Measurements from ENCODE around the gene SEZ6. TPM values are rescaled to one million over a fixed set of nuclear protein-coding genes. Genes with fewer than 3 reads are reported as not detected.

The SEZ6 gene
- total RNA-seq, 4 donors from 2014 or later, result not detected

GRCh38 chr17:28996554-28997096 is 9.2 kb downstream of the SEZ6 start:
- Histone ChIP-seq H3K27me3 (no peaks in the 10 kb centered on the region), H3K4me1 (no peaks in the 10 kb centered on the region), H3K4me3 (replicated peaks in 1 of 3) (no peak overlapping the region), H3K36me3 (no peaks in the 10 kb centered on the region), H3K27ac (no peak overlapping the region), H3K9me3 (no peaks in the 10 kb centered on the region)
- TF ChIP-seq POLR2A (IDR thresholded peaks at IDR 0.05) (no peak), CTCF (IDR thresholded peaks at IDR 0.05) (no peak)
- 52% methylated on average over 5 of the region's 5 CpGs for WGBS, 2 donors
- intact Hi-C loops (cut with DNase I), result no loop called here
- no peak for DNase-seq

GRCh38 chr17:28993645-28994426 is 12.0 kb downstream of the SEZ6 start:
- 88 to 89% methylated on average over 13 of the region's 13 CpGs for WGBS, 2 donors
- Histone ChIP-seq H3K36me3 (no peaks in the 10 kb centered on the region), H3K9me3 (no peaks in the 10 kb centered on the region), H3K27ac (no peak overlapping the region), H3K4me3 (replicated peaks in 1 of 3) (no peak overlapping the region), H3K4me1 (no peaks in the 10 kb centered on the region), H3K27me3 (no peaks in the 10 kb centered on the region)
- no peak for DNase-seq
- intact Hi-C loops (cut with DNase I), result no loop called here
- TF ChIP-seq POLR2A (IDR thresholded peaks at IDR 0.05), result no peak
- TF ChIP-seq CTCF (IDR thresholded peaks at IDR 0.05), result no peak

DNA sequence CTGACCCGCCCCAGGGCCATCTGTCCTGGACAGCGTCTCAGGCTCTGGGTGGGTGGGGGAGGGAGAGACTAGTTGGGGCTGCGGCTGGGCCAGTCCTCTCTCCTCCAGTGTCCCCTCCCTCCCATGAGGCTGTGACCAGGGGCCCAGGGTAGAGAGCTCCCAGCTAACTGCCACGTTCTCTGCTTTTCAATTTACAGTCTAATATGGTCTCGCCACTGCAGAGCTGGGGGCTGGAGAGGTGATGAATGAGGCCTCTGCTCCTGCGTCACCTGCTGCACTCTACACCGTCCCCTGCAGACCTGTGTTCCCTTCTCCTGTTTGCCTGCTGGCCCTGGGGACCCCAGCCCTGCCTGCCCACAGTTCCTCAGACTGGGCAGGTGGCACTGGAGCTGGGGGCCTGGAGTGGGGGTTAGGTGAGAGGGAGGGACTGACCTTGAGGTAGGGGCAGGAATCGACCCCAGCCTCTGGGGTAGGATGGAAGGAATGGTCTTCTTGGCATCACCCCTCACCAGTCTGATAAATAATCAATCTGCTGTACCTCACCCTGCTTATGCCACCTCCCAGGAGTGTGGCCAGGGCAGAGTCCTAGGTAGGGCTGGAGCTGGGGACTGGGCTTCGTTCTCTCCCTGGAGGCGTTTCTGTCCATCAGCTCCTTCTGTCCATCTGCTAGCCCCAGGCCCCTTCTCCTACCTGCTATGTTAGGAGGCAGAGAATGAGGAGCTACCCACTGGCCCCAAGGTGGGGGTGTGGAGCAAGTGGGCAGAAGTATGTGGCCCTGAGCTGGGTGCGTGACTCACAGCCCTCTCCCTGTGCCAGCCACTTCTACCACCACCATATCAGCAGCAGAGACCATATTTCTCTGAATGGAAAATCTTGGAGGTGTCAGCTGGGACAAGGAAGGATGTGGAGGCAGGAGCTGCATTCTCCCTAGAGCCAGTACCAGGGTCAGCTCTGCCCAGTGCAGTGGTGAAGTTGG is 12.9 kb downstream of the SEZ6 start:
- no peak for TF ChIP-seq POLR2A (IDR thresholded peaks at IDR 0.05)
- no peak for TF ChIP-seq CTCF (IDR thresholded peaks at IDR 0.05)
- no peaks in the 10 kb centered on the region for H3K9me3 ChIP-seq
- H3K27me3 ChIP-seq, result no peaks in the 10 kb centered on the region
- intact Hi-C loops (cut with DNase I), result no loop called here
- H3K4me1 ChIP-seq, result no peaks in the 10 kb centered on the region
- no peak overlapping the region for H3K27ac ChIP-seq
- no peak overlapping the region for H3K4me3 ChIP-seq (replicated peaks in 1 of 3)
- 76 to 82% methylated on average over 11 of the region's 11 CpGs for WGBS, 2 donors
- no peak for DNase-seq
- H3K36me3 ChIP-seq, result no peaks in the 10 kb centered on the region

DNA sequence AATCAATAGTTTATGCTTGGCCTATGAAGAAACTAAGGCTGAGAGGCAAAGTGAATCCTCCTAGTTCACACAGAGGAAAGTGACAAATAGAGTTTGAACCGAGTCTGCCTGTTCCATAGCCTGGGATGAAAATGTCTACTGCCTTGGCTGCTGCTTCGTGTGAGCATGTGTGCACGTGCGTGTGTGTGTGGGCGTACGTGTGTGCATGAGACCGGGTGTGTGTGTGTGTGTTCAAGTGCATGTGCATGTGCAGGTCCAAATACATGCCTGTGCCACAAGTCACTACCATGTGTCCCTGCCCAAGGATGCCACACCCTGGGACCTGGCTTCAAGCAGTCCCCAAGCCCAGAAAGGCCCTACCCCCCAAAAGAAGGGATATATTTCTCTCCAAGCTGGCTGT is 13.6 kb downstream of the SEZ6 start:
- no peaks in the 10 kb centered on the region for H3K36me3 ChIP-seq
- TF ChIP-seq POLR2A (IDR thresholded peaks at IDR 0.05) (no peak), CTCF (IDR thresholded peaks at IDR 0.05) (no peak)
- no peak for DNase-seq
- H3K27ac ChIP-seq, result no peak overlapping the region
- intact Hi-C loops (cut with DNase I), result no loop called here
- H3K4me3 ChIP-seq (replicated peaks in 1 of 3), result no peak overlapping the region
- no peaks in the 10 kb centered on the region for H3K9me3 ChIP-seq
- H3K4me1 ChIP-seq, result no peaks in the 10 kb centered on the region
- WGBS, 2 donors, result 76 to 86% methylated on average over 7 of the region's 7 CpGs
- no peaks in the 10 kb centered on the region for H3K27me3 ChIP-seq
